ENCODE results near the gene ALKBH7. TPM values are rescaled to one million over a fixed set of nuclear protein-coding genes. Genes with fewer than 3 reads are reported as not detected.
A peak's percentile ranks its signal among the peaks of the same experiment; 100 is the strongest.

Gene ALKBH7
- total and polyA plus RNA-seq, 4 donors: 29.9 to 99.7 (median 51.2) TPM

DNA sequence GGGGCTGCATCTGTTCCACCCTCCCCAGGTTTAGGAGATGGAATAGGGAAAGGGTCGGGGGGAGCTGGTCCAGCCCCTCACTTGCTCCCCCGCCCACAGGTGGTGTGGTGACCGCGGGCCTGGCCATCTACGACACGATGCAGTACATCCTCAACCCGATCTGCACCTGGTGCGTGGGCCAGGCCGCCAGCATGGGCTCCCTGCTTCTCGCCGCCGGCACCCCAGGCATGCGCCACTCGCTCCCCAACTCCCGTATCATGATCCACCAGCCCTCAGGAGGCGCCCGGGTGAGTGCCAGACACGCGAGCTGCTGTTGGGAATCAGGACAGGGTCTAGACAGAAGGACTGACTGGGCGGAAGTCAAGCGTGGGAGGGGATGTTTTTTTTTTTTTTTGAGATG, 8.2 kb upstream of the ALKBH7 start:
- Histone ChIP-seq H3K4me3 (ENCODE audit: low read depth in 1 of 3, low read length in 3 of 3) (no peak overlapping the region), H3K4me1 (ENCODE audit: control insufficient read depth in 4 of 4, insufficient read depth in 4 of 4, low read length in 3 of 4) (peaks cover 0 to 11% (median 5%) of the 10 kb centered on the region in 4 donors), H3K9me3 (ENCODE audit: control insufficient read depth in 4 of 4, low read length in 3 of 4) (no peaks in the 10 kb centered on the region), H3K27me3 (ENCODE audit: control insufficient read depth in 4 of 4, insufficient read depth in 4 of 4, low read length in 3 of 4) (no peaks in the 10 kb centered on the region), H3K9ac (ENCODE audit: low read depth in 1 of 2, low read length in 2 of 2) (no peak overlapping the region), H3K36me3 (ENCODE audit: control insufficient read depth in 4 of 4, insufficient read depth in 3 of 4, low read depth in 1 of 4, low read length in 3 of 4) (peaks cover 8 to 29% (median 19%) of the 10 kb centered on the region in 4 donors), H3K27ac (ENCODE audit: low read depth in 1 of 2, low read length in 2 of 2) (no peak overlapping the region)
- WGBS: 98% methylated on average over 21 of the region's 21 CpGs
- no peak for DNase-seq (ENCODE audit: low spot score)
- TF ChIP-seq RXRA (IDR thresholded peaks at IDR 0.05) (no peak), EGR1 (IDR thresholded peaks at IDR 0.05; ENCODE audit: low read depth in 2 of 2) (no peak), ATF3 (IDR thresholded peaks at IDR 0.05) (no peak), JUND (IDR thresholded peaks at IDR 0.05) (no peak), ZBTB33 (IDR thresholded peaks at IDR 0.05) (no peak), TAF1 (conservative IDR thresholded peaks at IDR 0.05) (no peak), SP1 (IDR thresholded peaks at IDR 0.05) (no peak), HNF4A (conservative IDR thresholded peaks at IDR 0.05) (no peak), CTCF (IDR thresholded peaks at IDR 0.05; ENCODE audit: low read depth, low read length, missing input control) (no peak), GABPA (IDR thresholded peaks at IDR 0.05 in 1 of 2, conservative IDR thresholded peaks at IDR 0.05 in 1 of 2) (no peak)
- TF ChIP-seq, protein P1, sequence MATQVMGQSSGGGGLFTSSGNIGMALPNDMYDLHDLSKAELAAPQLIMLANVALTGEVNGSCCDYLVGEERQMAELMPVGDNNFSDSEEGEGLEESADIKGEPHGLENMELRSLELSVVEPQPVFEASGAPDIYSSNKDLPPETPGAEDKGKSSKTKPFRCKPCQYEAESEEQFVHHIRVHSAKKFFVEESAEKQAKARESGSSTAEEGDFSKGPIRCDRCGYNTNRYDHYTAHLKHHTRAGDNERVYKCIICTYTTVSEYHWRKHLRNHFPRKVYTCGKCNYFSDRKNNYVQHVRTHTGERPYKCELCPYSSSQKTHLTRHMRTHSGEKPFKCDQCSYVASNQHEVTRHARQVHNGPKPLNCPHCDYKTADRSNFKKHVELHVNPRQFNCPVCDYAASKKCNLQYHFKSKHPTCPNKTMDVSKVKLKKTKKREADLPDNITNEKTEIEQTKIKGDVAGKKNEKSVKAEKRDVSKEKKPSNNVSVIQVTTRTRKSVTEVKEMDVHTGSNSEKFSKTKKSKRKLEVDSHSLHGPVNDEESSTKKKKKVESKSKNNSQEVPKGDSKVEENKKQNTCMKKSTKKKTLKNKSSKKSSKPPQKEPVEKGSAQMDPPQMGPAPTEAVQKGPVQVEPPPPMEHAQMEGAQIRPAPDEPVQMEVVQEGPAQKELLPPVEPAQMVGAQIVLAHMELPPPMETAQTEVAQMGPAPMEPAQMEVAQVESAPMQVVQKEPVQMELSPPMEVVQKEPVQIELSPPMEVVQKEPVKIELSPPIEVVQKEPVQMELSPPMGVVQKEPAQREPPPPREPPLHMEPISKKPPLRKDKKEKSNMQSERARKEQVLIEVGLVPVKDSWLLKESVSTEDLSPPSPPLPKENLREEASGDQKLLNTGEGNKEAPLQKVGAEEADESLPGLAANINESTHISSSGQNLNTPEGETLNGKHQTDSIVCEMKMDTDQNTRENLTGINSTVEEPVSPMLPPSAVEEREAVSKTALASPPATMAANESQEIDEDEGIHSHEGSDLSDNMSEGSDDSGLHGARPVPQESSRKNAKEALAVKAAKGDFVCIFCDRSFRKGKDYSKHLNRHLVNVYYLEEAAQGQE (IDR thresholded peaks at IDR 0.05): no peak

- 2% methylated on average over 53 of the region's 53 CpGs for WGBS
- peak overlapping the region in 1 of 2 donors; percentile 45 for H3K9ac ChIP-seq (ENCODE audit: low read depth in 1 of 2, low read length in 2 of 2)
These were observed 660 bp downstream of the ALKBH7 start for GRCh38 chr19:6373096-6373812.

More at GRCh38 chr19:6373096-6373812, 660 bp downstream of the ALKBH7 start:
- Histone ChIP-seq H3K27ac (ENCODE audit: low read depth in 1 of 2, low read length in 2 of 2) (peak overlapping the region; percentile 98 to 99), H3K4me1 (ENCODE audit: control insufficient read depth in 4 of 4, insufficient read depth in 4 of 4, low read length in 3 of 4) (peaks cover 2 to 14% (median 4%) of the 10 kb centered on the region in 4 donors), H3K4me3 (ENCODE audit: low read depth in 1 of 3, low read length in 3 of 3) (peak overlapping the region; percentile 49 to 79 (median 70)), H3K27me3 (ENCODE audit: control insufficient read depth in 4 of 4, insufficient read depth in 4 of 4, low read length in 3 of 4) (no peaks in the 10 kb centered on the region), H3K9me3 (ENCODE audit: control insufficient read depth in 4 of 4, low read length in 3 of 4) (no peaks in the 10 kb centered on the region), H3K36me3 (ENCODE audit: control insufficient read depth in 4 of 4, insufficient read depth in 3 of 4, low read depth in 1 of 4, low read length in 3 of 4) (peaks cover 0 to 10% (median 8%) of the 10 kb centered on the region in 4 donors)
- no peak for TF ChIP-seq TAF1 (conservative IDR thresholded peaks at IDR 0.05)
- TF ChIP-seq GABPA (IDR thresholded peaks at IDR 0.05 in 1 of 2, conservative IDR thresholded peaks at IDR 0.05 in 1 of 2): no peak
- TF ChIP-seq SP1 (IDR thresholded peaks at IDR 0.05): peak; percentile 47
- TF ChIP-seq, protein P1 (IDR thresholded peaks at IDR 0.05): peak; percentile 7
- TF ChIP-seq YY1 (IDR thresholded peaks at IDR 0.05): no peak
- no peak for TF ChIP-seq EGR1 (IDR thresholded peaks at IDR 0.05; ENCODE audit: low read depth in 2 of 2)
- no peak for TF ChIP-seq JUND (IDR thresholded peaks at IDR 0.05)
- peak; percentile 99 for DNase-seq (ENCODE audit: low spot score)
